ENCODE data around the gene CYTH1. TPM values are rescaled to one million over a fixed set of nuclear protein-coding genes. Genes with fewer than 3 reads are reported as not detected.
A peak's percentile ranks its signal among the peaks of the same experiment; 100 is the strongest.

CYTH1 gene
- total RNA-seq, 1 experiment from 2014 or later, result 91.4 TPM

GRCh38 chr17:78715000-78715771 is 66.9 kb downstream of the CYTH1 start:
- DNase-seq (ENCODE audit: low read depth), result no peak

GRCh38 chr17:78714534-78714933 is 67.5 kb downstream of the CYTH1 start:
- DNase-seq (ENCODE audit: low read depth), result no peak

- DNase-seq (ENCODE audit: low read depth), result no peak
Observed at GRCh38 chr17:78712043-78712442, 70.0 kb downstream of the CYTH1 start.

- DNase-seq (ENCODE audit: low read depth), result no peak
Observed at GRCh38 chr17:78710607-78711006, 71.5 kb downstream of the CYTH1 start.

GRCh38 chr17:78709751-78710181 is 72.3 kb downstream of the CYTH1 start:
- no peak for DNase-seq (ENCODE audit: low read depth)

- DNase-seq (ENCODE audit: low read depth), result no peak
Observed at GRCh38 chr17:78709119-78709681, 72.9 kb downstream of the CYTH1 start.

- DNase-seq (ENCODE audit: low read depth), result peak; percentile 91
Observed at GRCh38 chr17:78708510-78708973, 73.5 kb downstream of the CYTH1 start.

- DNase-seq (ENCODE audit: low read depth), result no peak
Observed at GRCh38 chr17:78707923-78708322, 74.2 kb downstream of the CYTH1 start.

- peak; percentile 91 for DNase-seq (ENCODE audit: low read depth)
Observed at GRCh38 chr17:78707016-78707415, 75.1 kb downstream of the CYTH1 start.

- peak; percentile 96 for DNase-seq (ENCODE audit: low read depth)
Observed at GRCh38 chr17:78706271-78706915, 75.7 kb downstream of the CYTH1 start.

- DNase-seq (ENCODE audit: low read depth), result no peak
Observed at GRCh38 chr17:78705071-78705470, 77.0 kb downstream of the CYTH1 start.

- DNase-seq (ENCODE audit: low read depth), result no peak
Observed at GRCh38 chr17:78704594-78704993, 77.5 kb downstream of the CYTH1 start.

- DNase-seq (ENCODE audit: low read depth), result peak; percentile 87
Observed at GRCh38 chr17:78697554-78698343, 84.3 kb downstream of the CYTH1 start.

GRCh38 chr17:78697122-78697521 is 85.0 kb downstream of the CYTH1 start:
- DNase-seq (ENCODE audit: low read depth), result no peak

- DNase-seq (ENCODE audit: low read depth), result no peak
Observed at GRCh38 chr17:78696016-78696982, 85.8 kb downstream of the CYTH1 start.

GRCh38 chr17:78694805-78695531 is 87.1 kb downstream of the CYTH1 start:
- DNase-seq (ENCODE audit: low read depth), result no peak

- no peak for DNase-seq (ENCODE audit: low read depth)
Observed at GRCh38 chr17:78693346-78694083, 88.6 kb downstream of the CYTH1 start.

- no peak for DNase-seq (ENCODE audit: low read depth)
Observed at GRCh38 chr17:78692460-78693010, 89.5 kb downstream of the CYTH1 start.

- no peak for DNase-seq (ENCODE audit: low read depth)
Observed at GRCh38 chr17:78689029-78689428, 93.0 kb downstream of the CYTH1 start.
